Stomach (tissue), 9 donors: ENCODE data around the gene TYW1. TPM values are rescaled to one million over a fixed set of nuclear protein-coding genes. Genes with fewer than 3 reads are reported as not detected.
A peak's percentile ranks its signal among the peaks of the same experiment; 100 is the strongest.

Source experiments
- DNase-seq, 2 donors: peaks; one replicate each; pipeline versions ENCODE4 v3.0.0 to v3.0.0-alpha.2; 2013 to 2019
- H3K27ac ChIP-seq, 5 donors: fragments of 200-600 bp in 4 of 5; sonication (generic) in 4 of 5; one replicate each; pipeline ENCODE4 v1.5.1; 2013 to 2019; ENCODE audit warnings: mild to moderate bottlenecking in 1 of 5, moderate library complexity in 1 of 5
- H3K27me3 ChIP-seq, 3 donors: fragments of 200-600 bp; sonication (generic); one replicate each; pipeline ENCODE4 v1.5.1; 2017 to 2019; ENCODE audit warnings: mixed run types in 1 of 3
- H3K36me3 ChIP-seq, 4 donors: fragments of 200-600 bp; sonication (generic); 1 replicate in 3 of 4; 2 replicates in 1 of 4; pipeline ENCODE4 v1.5.1; 2016 to 2019
- H3K4me1 ChIP-seq, 4 donors: fragments of 200-600 bp; sonication (generic); one replicate each; pipeline ENCODE4 v1.5.1; 2016 to 2019
- H3K4me3 ChIP-seq, 4 donors: fragments of 200-600 bp; sonication (generic) in 3 of 4; one replicate each; pipeline ENCODE4 v1.5.1; 2016 to 2019; ENCODE audit warnings: mild to moderate bottlenecking in 1 of 4
- H3K9me3 ChIP-seq, 4 donors: fragments of 200-600 bp; sonication (generic); one replicate each; pipeline ENCODE4 v1.5.1; 2016 to 2019
- EP300 ChIP-seq: sonication (generic); formaldehyde crosslinking; IDR thresholded peaks from one replicate; pipeline ENCODE4 v1.6.1; 2017; ENCODE audit warnings: antibody characterized with exemption
- POLR2A ChIP-seq, 4 donors: fragments of 450-650 bp; IDR thresholded peaks; one replicate each; pipeline ENCODE4 v1.6.1; 2016; ENCODE audit warnings: antibody characterized with exemption in 4 of 4, control low read depth in 2 of 4, mild to moderate bottlenecking in 1 of 4, moderate library complexity in 1 of 4
- POLR2AphosphoS5 ChIP-seq, 3 donors: sonication (generic); formaldehyde crosslinking; IDR thresholded peaks; one replicate each; pipeline ENCODE4 v1.6.1; 2016; ENCODE audit warnings: antibody characterized with exemption in 3 of 3
- WGBS, 5 donors: extraction: QIAGEN DNeasy Blood & Tissue Kit in 3 of 5; methylation state at CpG; one replicate each; pipeline versions ENCODE4 v1.1.5 to v1.1.7; 2013 to 2018; 5-methylcytosine and 5-hydroxymethylcytosine counted together
- intact Hi-C: fragments of 100-400 bp; cut with DNase I; formaldehyde crosslinking; loops from one replicate; pipeline ENCODE4 v1.15.1; 2023; ENCODE audit warnings: low total_unique reads
- polyA plus RNA-seq, 3 donors: library from polyadenylated mRNA; stranded (reverse); fragments of 200-250 nt; gene quantifications; one replicate each; pipeline ENCODE4 v1.2.3, GENCODE V29; 2013
- total RNA-seq, 5 donors: library from RNA; depleted of rRNA; stranded (reverse); fragments of >200 nt; gene quantifications; one replicate each; pipeline versions ENCODE4 v1.1.0 to v1.2.3, GENCODE V29; 2014 to 2016
- TF ChIP-seq, protein P1 (sequence below), 7 experiments: fragments of 450-650 bp in 4 of 7; fragments of 200-600 bp in 3 of 7; sonication (generic) in 3 of 7; IDR thresholded peaks; one replicate each; pipeline ENCODE4 v1.5.1; 2016 to 2019; ENCODE audit warnings: antibody characterized with exemption in 7 of 7, control low read depth in 2 of 7, mild to moderate bottlenecking in 1 of 7
- donor health status: healthy with polysubstance abuse.
- donor health status: Bipolar disorder and iron deficiency.
- donor health status: healthy.

TYW1 gene
- total and polyA plus RNA-seq, 8 donors: 5.2 to 74.7 (median 11.0) TPM

GRCh38 chr7:66958538-66959350, 37.9 kb upstream of the TYW1 start:
- peaks cover 44 to 74% (median 70%) of the 10 kb centered on the region in 4 donors for H3K36me3 ChIP-seq
- H3K4me3 ChIP-seq: no peak overlapping the region
- WGBS, 5 donors: 63 to 76% (median 64%) methylated on average over 12 to 17 of the region's 17 CpGs
- intact Hi-C loops: no loop called here
- no peaks in the 10 kb centered on the region for H3K27me3 ChIP-seq
- H3K9me3 ChIP-seq: no peaks in the 10 kb centered on the region
- peak overlapping the region in 2 of 5 donors; percentile 10 to 53 for H3K27ac ChIP-seq
- no peak for TF ChIP-seq POLR2A (IDR thresholded peaks at IDR 0.05)
- peaks cover 0 to 13% (median 0%) of the 10 kb centered on the region in 4 donors for H3K4me1 ChIP-seq
- peak; percentile 27 to 59 for DNase-seq

DNA sequence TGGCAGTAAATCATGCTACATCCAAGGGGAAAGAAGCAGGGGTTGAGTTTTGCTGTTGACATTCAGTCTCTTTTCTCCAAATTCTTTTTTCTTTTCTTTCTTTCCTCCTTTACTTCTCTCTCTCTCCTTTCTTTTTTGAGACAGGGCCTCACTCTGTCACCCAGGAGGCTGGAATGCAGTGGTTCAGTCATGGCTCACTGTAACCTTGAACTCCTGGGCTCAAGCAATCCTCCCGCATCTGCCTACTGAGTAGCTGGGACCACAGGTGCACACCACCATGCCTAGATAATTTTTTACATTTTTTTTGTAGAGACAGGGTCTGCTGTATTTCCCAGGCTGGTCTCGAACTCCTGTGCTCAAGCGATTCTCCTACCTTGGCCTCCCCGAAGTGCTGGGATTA, 36.4 kb upstream of the TYW1 start:
- intact Hi-C loops: no loop called here
- H3K4me1 ChIP-seq: peaks cover 0 to 13% (median 0%) of the 10 kb centered on the region in 4 donors
- H3K36me3 ChIP-seq: peaks cover 34 to 60% (median 55%) of the 10 kb centered on the region in 4 donors
- H3K9me3 ChIP-seq: no peaks in the 10 kb centered on the region
- H3K4me3 ChIP-seq: no peak overlapping the region
- DNase-seq: no peak
- no peaks in the 10 kb centered on the region for H3K27me3 ChIP-seq
- H3K27ac ChIP-seq: no peak overlapping the region
- TF ChIP-seq EP300 (no peak), POLR2A (IDR thresholded peaks at IDR 0.05) (no peak), POLR2AphosphoS5 (IDR thresholded peaks at IDR 0.05) (no peak)
- TF ChIP-seq, protein P1, sequence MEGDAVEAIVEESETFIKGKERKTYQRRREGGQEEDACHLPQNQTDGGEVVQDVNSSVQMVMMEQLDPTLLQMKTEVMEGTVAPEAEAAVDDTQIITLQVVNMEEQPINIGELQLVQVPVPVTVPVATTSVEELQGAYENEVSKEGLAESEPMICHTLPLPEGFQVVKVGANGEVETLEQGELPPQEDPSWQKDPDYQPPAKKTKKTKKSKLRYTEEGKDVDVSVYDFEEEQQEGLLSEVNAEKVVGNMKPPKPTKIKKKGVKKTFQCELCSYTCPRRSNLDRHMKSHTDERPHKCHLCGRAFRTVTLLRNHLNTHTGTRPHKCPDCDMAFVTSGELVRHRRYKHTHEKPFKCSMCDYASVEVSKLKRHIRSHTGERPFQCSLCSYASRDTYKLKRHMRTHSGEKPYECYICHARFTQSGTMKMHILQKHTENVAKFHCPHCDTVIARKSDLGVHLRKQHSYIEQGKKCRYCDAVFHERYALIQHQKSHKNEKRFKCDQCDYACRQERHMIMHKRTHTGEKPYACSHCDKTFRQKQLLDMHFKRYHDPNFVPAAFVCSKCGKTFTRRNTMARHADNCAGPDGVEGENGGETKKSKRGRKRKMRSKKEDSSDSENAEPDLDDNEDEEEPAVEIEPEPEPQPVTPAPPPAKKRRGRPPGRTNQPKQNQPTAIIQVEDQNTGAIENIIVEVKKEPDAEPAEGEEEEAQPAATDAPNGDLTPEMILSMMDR (IDR thresholded peaks at IDR 0.05): no peak
- WGBS, 5 donors: 95 to 99% (median 98%) methylated on average over 4 of the region's 4 CpGs

GRCh38 chr7:66961096-66961495, 35.5 kb upstream of the TYW1 start:
- Histone ChIP-seq H3K27ac (no peak overlapping the region), H3K4me3 (no peak overlapping the region), H3K4me1 (peaks cover 0 to 13% (median 0%) of the 10 kb centered on the region in 4 donors), H3K27me3 (no peaks in the 10 kb centered on the region), H3K9me3 (no peaks in the 10 kb centered on the region), H3K36me3 (peaks cover 25 to 51% (median 46%) of the 10 kb centered on the region in 4 donors)
- intact Hi-C loops: no loop called here
- WGBS, 5 donors: 88 to 99% (median 95%) methylated on average over 5 of the region's 5 CpGs
- DNase-seq: no peak
- TF ChIP-seq, protein P1 (IDR thresholded peaks at IDR 0.05): no peak
- TF ChIP-seq POLR2AphosphoS5 (IDR thresholded peaks at IDR 0.05) (no peak), EP300 (no peak), POLR2A (IDR thresholded peaks at IDR 0.05) (no peak)

GRCh38 chr7:66964411-66964810, 32.2 kb upstream of the TYW1 start:
- DNase-seq: no peak

More at GRCh38 chr7:66964411-66964810, 32.2 kb upstream of the TYW1 start:
- H3K9me3 ChIP-seq: no peaks in the 10 kb centered on the region
- no peak overlapping the region for H3K27ac ChIP-seq
- H3K4me3 ChIP-seq: no peak overlapping the region
- intact Hi-C loops: no loop called here
- H3K4me1 ChIP-seq: no peaks in the 10 kb centered on the region
- H3K36me3 ChIP-seq: peaks cover under 1 to 17% (median 13%) of the 10 kb centered on the region in 4 donors
- TF ChIP-seq POLR2A (IDR thresholded peaks at IDR 0.05) (no peak), EP300 (no peak), POLR2AphosphoS5 (IDR thresholded peaks at IDR 0.05) (no peak)
- TF ChIP-seq, protein P1 (IDR thresholded peaks at IDR 0.05): no peak
- 28 to 44% (median 35%) methylated on average over 4 of the region's 4 CpGs for WGBS, 5 donors
- H3K27me3 ChIP-seq: no peaks in the 10 kb centered on the region
